NCI-H2107 treated with DMSO at 0.1 percent for 48 hours (cell line): ENCODE measurements around the gene BSCL2.
A peak's percentile ranks its signal among the peaks of the same experiment; 100 is the strongest.
"Not testable (repeated sequence)": the region's sequence is repeated elsewhere in the genome, so short reads cannot be mapped to it uniquely, and the experiment has no call there.

Source experiments
- DNase-seq: peaks from one replicate; lab custom pipeline; 2025; ENCODE audit not compliant: unreplicated experiment; lab: John Stamatoyannopoulos, UW

The BSCL2 gene

DNA sequence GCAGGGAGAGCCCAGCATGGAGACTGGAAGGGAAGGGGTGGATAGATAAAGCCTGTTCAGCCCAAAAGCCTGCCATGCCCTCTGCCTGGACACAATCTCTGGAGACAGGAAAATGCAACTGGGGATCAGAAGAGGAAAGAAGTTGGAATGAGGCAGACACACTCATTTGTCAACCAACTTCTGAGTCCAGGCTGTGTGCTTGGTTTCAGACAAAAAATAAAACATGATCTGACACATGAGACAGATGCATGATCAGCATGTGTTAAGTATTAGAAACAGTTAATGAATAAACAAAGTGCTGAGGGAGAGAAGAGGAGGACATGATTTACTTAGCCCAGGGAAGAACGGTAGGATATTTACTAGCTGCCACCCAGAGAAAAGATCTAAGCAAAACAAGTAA is 18.7 kb downstream of the BSCL2 start:
- no peak for DNase-seq

DNA sequence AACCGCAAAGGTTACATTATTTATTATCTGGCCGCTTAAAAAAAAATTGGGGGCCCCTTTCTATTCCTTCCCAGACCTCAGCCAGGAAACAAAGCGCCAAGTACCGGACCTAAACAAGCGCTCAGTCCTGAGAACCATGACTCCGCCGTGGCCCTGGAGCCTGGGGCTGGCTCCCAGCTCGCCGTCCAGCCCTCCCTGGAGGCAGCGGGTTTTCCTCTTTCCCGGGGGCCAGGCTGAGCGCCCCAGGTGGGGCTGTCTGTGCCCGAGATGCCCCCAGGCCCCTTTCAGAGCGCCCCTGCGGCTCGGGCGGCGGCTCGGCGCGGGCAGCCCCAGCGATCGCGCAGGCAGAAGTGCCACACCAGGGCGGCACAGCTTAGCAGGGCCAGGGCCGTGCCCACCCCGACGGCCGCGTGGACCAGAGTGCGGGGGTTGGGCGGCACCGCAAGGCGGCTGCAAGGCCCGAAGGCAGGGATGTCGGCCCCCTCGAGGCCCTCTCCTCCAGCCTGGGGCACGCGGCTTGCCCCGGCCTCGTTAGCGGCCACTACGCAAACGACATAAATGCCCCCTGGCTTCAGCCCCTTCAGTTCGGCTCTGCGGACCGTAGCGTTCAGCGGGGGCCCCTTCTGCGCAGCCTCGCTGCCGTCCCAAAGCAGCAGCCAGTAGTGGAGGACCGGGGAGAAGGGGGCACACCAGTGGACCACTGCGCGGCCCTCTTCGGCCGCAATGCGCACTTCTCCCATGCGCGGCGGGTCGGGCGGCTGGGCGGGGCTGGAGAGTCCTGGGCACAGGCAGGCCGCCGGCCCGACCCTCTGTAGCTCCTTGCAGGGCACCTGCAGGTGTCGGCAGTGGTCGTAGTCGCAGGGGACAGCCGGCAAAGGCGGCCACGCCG is 19.5 kb downstream of the BSCL2 start:
- DNase-seq, result no peak

DNA sequence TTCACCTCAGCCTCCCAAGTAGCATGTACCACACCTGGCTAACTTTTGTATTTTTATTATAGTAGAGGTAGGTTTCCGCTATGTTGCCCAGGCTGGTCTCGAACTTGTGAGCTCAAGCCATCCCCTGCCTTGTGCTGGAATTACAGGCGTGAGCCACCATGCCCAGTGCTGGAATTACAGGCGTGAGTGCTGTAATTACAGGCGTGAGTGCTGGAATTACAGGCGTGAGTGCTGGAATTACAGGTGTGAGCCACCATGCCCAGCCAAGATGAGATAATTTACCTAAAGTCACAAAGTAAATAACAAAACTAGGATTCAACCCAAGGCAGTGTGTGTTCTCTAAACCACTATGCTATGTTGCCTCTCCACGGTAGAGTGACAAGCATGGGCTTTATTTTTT is 24.7 kb downstream of the BSCL2 start:
- no peak for DNase-seq

DNA sequence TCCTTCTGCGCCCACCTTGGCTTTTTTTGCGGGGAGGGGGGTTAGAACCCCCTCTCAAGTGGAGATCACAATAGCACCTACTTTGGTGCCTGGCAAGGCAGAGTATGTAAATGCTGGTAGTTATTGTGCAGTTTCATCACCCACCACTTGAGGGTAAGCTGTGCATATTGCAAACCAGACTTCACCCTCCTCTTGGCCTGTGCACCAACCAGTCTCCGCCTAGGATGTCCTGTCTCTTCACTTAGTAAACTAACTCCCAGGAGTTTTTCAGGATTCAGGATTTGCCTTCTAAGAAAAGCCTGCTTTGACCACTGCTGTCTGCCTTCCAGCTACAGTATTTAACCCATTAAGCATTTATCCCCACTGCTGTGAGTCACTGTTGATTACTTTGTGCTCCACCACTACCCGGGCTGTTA is 26.4 kb downstream of the BSCL2 start:
- DNase-seq, result peak; percentile 79

DNA sequence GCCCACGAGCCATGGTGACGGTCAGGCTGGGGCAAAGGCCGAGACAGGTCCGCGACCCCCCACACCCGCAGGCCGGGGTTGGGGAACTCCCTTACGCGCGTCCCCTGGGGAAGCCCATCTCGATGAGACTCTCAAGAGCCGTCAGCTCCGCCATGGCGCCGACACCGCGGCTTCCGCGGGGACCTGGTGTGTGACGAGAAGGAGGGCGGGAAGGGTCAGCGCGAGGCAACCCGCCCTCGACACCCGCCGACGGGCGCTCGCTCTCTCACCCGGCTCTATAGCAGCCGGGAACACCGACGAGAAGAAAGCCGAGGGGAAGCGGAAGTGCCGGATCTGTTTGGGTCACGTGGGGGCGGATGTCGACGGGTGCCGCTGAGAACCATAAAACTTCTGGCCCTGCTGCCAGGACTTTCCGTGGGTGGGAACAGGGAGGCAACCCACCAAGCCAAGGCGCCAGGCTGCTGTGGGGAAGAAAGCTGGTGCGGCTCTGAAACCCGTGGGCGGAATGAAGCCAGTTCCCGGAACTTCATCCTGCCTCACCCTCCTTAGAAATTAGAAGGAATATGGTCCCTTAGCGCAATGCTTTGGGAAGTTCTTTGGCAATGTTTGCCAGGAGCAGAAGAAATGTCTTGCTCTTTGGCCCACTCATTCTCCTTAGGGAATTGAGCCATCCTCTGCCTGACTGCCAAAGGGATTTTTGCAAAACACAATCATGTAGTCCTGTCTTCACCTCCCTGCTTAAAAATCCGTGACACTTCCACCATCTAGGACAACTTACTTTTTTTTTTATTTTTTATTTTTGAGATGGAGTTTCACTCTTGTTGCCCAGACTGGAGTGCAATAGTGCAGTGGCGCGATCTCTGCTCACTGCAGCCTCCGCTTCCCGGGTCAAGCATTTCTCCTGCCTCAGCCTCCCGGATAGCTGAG is 28.2 kb downstream of the BSCL2 start, which contains the start of gene UBXN1:
Gene UBXN1 (minus strand): TSS at position 304 of the 927 bp plus-strand sequence. CDS start 150 bp downstream, at position 154.
- peak; percentile 76 for DNase-seq

DNA sequence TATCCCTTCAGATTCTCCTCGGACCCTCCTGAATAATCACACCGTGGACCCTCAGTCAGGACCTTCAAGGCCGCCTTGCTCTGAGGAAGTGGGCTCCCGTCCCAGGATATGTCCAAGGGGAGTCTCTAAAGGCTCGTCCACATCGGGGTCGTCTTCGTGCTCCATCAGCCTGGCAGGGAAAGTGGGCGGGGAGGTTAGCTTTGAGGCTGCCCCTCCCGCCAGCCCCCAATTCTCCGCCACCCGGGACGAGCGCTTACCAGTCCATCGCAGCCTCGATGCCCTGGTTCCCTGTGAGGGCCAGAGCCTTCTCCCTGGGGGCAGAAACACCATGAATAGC is 28.8 kb downstream of the BSCL2 start:
- no peak for DNase-seq

DNA sequence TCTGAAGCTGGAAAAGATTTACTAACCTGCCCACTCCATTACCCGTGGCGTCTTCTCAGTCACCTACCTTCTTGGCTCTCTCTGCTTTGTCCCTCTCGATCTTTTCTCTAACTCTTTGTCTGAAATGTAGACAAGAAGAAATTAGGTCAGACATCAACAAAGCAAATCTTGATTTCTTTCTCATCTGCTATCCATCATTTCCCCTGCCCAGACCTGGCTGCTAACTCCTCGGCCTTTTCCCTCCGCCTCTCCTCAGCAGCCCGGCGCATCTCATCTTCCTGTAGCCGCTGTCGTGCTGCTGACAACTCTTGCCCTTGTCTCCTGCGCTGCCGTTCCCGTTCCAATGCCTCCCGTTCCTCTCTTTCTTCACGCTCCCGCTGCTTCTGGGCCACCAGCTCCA is 29.5 kb downstream of the BSCL2 start:
- no peak for DNase-seq

DNA sequence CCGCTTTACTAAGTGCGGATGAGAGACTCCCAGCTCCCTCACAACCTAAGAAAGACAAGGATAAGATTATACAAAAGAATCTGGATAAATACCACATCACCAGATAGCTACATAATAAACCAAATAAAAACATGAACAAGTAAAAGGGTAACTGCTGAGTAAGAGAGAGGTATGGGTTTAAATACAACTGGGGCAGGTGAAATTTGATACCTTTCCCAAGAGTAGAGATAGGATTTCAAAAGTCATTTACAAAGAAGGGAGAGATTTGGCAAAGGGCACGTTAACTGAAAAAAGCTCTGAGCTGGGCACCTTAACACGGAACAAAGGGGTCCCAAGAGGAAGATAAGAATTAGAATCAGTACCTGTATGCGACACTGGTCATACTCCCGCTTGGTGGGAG is 30.1 kb downstream of the BSCL2 start:
- peak; percentile 52 for DNase-seq

DNA sequence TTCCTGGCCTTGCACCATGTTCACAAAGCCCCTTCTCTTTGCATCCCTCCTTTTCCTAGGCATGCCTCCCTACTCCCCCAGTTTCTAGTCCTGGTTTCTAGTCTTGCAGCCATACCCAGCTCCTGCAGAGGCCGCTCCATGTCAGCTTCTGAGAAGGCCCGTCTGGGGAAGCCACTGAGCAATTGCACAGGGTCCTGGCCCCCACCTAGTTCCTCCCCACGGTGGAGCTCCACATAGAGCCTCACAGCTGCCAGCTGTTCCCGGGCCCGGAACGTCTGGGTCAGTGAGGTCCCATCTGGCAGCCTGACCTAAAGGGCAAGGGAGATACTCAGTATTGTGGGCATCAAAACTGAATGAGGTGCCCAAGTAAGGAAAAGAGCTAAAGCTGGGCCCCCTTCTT is 30.5 kb downstream of the BSCL2 start:
- no peak for DNase-seq

DNA sequence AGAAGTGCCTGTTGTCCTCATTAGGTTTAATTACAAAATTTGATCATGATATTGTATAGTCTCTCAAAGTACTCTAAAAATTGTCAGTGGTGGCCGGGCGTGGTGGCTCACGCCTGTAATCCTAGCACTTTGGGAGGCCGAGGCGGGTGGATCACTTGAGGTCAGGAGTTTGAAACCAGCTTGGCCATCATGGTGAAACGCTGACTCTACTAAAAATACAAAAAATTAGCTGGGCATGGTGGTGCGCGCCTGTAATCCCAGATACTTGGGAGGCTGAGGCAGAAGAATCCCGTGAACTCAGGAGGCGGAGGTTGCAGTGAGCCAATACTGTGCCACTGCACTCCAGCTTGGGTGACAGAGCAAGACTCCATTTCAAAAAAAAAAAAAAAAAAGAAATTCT is 31.8 kb downstream of the BSCL2 start:
- DNase-seq, result not testable (repeated sequence)

DNA sequence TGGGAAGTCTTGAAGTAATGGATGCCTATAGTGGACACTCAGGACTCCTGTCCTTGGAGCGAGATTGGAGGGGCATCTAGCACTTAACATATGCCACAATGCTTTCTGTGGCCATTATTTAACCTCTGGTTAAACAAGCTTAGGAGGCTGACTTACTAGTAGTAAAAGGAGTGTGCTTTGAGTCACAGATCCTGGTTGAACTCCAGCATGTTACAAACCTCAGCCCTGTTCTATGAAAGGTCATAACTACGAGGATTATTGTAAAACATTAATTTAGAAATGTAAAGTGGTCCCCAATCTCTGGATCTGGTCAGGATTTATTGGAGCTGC is 34.1 kb downstream of the BSCL2 start:
- no peak for DNase-seq

DNA sequence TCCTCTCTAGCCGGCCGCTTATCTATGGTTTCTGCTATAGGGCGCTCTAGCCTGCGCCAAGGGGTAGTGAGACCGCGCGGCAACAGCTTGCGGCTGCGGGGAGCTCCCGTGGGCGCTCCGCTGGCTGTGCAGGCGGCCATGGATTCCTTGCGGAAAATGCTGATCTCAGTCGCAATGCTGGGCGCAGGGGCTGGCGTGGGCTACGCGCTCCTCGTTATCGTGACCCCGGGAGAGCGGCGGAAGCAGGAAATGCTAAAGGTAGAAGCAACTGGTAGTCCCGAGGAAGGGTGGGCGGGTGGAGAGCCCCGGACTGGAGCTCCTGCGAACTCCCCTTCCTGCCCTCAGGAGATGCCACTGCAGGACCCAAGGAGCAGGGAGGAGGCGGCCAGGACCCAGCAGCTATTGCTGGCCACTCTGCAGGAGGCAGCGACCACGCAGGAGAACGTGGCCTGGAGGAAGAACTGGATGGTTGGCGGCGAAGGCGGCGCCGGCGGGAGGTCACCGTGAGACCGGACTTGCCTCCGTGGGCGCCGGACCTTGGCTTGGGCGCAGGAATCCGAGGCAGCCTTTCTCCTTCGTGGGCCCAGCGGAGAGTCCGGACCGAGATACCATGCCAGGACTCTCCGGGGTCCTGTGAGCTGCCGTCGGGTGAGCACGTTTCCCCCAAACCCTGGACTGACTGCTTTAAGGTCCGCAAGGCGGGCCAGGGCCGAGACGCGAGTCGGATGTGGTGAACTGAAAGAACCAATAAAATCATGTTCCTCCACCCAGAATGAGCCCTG is 35.4 kb downstream of the BSCL2 start, which contains the start of the genes LBHD1 and UQCC3:
Gene LBHD1 (minus strand): TSS at position 660 of the 782 bp plus-strand sequence. CDS start 2,236 bp downstream, outside the sequence.
Gene UQCC3 (plus strand): TSS at position 66 of the 782 bp plus-strand sequence. CDS start 73 bp downstream, at position 139.
- DNase-seq, result peak; percentile 38

DNA sequence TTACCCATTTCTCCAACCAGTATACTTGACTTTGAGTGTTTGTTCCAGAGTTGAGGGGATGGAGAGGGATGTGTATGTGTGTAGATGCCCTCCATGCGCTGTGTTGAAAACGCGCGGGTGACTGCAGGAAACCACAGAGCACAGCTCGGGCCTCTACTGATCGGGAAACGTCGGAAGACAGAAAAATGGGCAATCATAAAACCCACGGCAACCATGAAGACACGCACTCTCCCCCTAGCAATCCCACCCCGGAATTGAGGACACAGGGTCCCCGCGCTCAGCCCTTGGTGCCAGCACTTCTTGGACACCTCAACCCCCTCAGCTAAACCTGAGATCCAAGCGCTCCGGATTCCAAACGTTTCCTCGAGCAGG is 36.0 kb downstream of the BSCL2 start:
- peak; percentile 82 for DNase-seq

DNA sequence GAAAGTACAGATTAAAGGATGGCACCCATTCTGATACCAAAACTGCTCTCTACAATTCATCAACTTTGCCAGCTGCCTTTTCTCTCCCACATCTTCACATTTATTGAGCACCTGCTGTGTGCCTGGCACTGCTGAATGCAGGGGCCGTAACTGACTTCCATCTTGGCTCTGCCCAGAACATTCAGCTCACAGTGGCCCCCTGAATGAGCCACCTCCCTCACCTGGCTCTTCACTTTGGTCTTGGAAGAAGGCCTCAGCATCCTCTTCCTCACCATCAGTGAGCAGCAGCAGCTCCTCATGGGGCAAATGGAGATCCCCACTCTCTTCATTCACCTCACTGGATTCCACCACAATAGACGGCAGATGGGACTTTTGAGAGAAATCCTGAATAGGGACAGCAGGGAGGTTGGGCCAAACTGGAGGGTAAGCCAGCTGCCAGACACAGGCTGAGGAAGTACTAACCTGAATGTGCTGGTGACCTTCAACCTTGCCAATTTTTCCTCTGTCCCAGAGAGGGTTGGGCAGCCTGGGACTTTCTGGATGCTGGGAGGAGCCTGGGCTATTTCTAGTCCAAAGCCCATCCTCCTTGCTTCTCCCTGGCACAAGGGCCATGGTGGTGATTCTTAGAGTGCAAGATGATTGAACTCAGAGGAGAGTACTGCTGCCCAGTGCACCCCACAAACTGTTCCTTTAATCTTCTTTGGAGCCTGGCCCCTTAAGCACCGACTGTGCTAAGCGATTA is 37.6 kb downstream of the BSCL2 start:
- DNase-seq, result no peak

DNA sequence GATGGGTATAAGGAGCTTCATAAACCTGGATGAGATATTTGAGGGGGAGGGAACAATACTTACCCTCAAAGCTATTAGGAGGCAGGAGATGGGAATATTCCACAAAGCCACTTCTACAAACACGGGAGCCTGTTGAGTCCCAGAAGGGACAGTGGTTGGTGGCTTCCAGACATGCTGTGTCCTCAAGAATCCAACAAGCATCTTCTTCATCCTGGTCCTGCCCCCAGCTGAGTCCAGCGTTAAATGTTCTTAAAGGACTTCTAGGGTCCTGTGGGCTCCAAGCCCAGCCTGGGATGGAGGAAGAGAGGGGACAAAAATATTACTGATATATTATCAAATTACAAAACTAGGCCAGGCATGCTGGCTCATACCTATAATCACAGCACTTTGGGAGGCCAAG is 39.8 kb downstream of the BSCL2 start:
- DNase-seq, result no peak

DNA sequence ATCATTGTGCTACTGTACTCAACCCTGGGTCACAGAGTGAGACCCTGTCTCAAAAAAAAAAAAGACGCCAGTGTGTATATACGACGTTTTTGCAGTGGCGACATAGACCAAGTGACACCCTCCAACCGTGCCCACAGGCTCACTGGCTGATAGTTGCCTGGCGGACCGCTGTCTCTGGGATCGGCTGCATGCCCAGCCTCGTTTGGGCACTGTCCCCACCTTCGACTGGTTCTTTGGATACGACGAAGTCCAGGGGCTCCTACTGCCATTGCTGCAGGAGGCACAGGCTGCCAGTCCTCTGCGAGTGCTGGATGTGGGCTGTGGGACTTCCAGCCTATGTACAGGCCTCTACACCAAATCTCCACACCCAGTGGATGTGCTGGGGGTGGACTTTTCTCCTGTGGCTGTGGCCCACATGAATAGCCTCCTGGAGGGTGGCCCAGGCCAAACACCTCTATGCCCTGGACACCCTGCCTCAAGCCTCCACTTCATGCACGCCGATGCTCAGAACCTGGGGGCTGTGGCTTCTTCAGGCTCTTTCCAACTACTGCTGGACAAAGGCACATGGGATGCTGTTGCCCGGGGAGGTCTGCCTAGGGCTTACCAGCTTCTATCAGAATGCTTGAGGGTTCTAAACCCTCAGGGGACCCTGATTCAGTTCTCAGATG is 40.8 kb downstream of the BSCL2 start:
- no peak for DNase-seq

DNA sequence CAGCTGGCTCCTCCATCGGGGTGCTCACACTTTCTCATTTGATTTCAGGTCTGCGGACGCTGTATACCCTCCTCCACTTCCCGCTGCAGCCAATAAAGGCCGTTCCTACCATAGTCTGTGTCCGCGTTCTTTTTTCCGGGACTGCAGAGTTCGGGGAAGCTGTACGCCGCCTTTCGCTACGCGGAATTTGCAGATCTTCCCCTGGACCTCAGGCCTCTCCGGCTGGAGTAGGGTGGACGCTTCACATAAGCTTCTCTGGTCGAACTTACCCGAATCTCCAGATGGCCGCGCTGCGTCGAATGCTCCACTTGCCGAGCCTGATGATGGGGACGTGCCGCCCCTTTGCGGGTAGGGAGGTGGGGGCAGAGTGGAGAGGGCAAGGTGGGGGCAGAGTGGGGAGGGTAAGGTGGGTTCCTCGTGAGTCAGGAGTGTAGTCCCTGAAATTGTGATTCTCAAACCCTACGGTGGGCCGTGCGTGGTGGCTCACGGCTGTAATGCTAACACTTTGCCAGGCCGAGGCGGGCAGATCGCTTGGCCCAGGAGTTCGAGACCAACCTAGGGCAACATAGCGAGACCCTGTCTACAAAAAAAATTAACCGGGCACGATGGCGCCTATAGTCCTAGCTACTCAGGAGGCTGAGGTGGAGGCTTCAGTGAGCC is 41.5 kb downstream of the BSCL2 start:
- DNase-seq, result no peak

DNA sequence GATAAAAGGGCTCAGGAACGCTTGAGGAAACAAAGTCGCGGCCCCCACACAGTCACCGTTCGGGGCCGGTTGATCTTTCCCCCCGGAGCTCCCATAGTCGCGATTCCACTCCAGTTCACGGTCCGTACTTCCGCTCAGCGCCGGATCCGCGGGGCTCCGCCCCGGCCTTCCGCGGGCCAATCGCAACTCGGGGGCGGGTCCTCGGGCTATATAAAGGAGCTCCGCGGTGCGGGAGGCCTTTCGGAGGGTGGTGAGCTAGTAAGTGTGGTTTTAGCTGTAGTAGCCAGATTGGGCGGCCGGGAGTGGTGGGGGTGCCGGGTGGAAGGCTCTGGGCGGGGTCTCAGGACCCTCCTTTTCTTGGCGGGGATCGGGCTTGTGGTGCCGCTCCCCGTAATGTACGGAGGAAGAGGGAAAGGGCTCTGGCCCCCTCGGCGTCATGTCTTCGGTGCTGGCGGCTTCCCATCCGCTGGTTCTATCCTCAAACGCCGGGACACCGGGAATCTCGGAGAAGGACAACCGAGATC is 42.1 kb downstream of the BSCL2 start, which contains the start of the genes C11orf98 and CSKMT:
Gene C11orf98 (minus strand): TSS at position 136 of the 524 bp plus-strand sequence. CDS start 41 bp downstream, at position 95.
Gene CSKMT (plus strand): TSS at position 238 of the 524 bp plus-strand sequence. CDS start 568 bp downstream, outside the sequence.
- peak; percentile 78 for DNase-seq
